Astrocyte of the spinal cord (primary cell): ENCODE results near the gene KDM4C.

Source experiments
- DNase-seq: peaks from one replicate; pipeline ENCODE4 v3.0.0; 2011; ENCODE audit warnings: low read depth, low spot score
- H3K4me3 ChIP-seq: 2 replicates; pipeline ENCODE4 v1.5.1; 2011; ENCODE audit warnings: low read depth, mild to moderate bottlenecking, low read length, moderate library complexity
- in situ Hi-C: cut with HindIII; loops from 2 replicates; pipeline ENCODE4 v1.10.0; 2017; ENCODE audit warnings: low sequenced_read_pairs
- TF ChIP-seq, protein P1 (sequence below): IDR thresholded peaks from 2 replicates; pipeline ENCODE4 v1.5.1; 2012; ENCODE audit warnings: low read depth, mild to moderate bottlenecking, low read length, inconsistent platforms

Gene KDM4C

DNA sequence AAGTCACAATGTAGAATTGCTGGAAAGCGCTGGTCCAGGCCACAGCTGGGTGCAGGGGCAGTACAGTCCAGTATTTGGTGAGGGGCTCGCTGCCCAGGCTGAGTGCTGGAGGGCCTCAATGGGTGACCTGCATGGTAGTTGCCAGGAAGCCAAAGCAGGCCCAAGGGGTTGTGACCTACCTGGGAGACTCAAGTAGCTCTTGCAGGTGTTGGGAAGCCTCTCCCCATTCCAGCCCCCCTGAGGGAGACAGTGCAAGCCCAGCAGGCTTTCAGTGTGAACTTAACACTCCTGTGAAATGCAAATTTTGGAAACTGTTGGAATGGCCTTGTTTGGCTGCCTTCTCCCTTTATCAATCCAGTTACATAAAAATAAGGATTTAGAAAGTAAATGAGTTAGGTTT, 13.9 kb downstream of the KDM4C start:
- DNase-seq = no peak
- H3K4me3 ChIP-seq = no peak overlapping the region
- TF ChIP-seq, protein P1, sequence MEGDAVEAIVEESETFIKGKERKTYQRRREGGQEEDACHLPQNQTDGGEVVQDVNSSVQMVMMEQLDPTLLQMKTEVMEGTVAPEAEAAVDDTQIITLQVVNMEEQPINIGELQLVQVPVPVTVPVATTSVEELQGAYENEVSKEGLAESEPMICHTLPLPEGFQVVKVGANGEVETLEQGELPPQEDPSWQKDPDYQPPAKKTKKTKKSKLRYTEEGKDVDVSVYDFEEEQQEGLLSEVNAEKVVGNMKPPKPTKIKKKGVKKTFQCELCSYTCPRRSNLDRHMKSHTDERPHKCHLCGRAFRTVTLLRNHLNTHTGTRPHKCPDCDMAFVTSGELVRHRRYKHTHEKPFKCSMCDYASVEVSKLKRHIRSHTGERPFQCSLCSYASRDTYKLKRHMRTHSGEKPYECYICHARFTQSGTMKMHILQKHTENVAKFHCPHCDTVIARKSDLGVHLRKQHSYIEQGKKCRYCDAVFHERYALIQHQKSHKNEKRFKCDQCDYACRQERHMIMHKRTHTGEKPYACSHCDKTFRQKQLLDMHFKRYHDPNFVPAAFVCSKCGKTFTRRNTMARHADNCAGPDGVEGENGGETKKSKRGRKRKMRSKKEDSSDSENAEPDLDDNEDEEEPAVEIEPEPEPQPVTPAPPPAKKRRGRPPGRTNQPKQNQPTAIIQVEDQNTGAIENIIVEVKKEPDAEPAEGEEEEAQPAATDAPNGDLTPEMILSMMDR = no peak
- in situ Hi-C loops = no loop called here

DNA sequence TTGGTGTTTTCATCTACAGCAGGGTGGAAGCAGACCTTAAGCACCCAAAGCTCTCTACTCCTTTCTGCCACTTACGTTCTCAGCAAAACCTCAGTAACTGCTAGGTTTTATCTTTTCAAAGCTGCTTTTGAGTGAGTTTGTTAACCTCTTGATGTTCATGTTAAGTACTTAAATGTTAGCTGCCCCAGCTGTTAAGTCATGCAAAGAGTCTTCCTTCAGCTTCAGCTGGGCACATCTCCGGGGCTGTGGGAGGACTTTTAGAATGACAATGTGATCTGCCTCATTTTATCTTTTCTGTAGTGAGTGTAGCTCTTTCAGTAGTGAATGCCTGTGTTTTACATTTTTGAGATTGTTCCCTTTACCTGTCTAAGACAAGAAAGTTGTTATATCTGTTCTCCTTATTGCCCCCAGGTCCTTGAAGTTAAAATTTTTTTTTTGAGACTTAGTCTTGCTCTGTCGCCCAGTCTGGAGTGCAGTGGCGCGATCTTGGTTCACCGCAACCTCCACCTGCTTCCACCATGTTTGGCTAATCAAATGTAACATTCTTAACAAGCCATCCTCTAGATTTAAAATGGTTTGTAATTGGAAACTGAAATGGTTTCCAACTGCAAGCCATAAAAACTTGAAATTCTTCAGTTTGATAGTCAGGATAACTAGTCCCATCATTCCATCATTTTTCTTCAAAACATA, 19.6 kb downstream of the KDM4C start:
- no peak overlapping the region for H3K4me3 ChIP-seq
- TF ChIP-seq, protein P1 = no peak
- no peak for DNase-seq
- in situ Hi-C loops = no loop called here

DNA sequence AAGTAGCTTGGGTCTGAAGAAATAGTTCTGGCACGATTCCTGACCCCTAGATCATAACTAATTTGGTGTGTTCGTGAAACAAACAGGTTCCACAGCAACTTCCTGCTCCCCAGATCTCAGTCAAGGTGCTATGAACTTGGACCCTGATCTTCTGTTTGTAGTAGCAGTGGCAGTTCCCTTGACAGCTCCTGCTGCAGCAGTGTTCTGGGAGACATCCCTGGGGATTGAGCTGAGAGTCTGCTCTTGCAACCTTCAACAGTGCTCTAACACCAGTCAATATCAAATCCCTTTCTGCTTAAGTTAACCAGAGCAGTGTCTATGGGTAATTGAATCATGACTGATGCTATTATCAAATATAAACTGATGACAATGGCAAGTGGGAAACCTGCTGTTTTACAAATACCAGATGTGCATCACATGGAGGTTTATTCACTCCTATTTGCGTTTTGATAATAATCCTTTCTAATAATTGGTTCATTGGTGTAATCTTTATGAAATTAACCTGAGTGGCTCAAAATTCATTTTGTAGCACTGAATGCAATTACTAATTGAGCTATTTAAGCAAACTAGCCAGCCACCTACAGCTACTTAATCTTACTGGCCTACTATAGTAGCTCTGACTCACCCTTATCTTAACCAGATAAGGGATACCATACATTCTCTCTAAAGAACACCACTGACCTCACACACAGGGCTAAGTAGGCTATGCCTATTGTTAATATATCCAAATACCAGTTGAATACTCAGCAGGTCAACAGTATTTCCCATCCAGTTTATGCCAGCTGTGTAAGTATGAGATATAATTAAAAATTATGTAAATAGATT, 21.9 kb downstream of the KDM4C start:
- in situ Hi-C loops = no loop called here
- DNase-seq = peak; percentile 12
- no peak overlapping the region for H3K4me3 ChIP-seq
- TF ChIP-seq, protein P1 = no peak

DNA sequence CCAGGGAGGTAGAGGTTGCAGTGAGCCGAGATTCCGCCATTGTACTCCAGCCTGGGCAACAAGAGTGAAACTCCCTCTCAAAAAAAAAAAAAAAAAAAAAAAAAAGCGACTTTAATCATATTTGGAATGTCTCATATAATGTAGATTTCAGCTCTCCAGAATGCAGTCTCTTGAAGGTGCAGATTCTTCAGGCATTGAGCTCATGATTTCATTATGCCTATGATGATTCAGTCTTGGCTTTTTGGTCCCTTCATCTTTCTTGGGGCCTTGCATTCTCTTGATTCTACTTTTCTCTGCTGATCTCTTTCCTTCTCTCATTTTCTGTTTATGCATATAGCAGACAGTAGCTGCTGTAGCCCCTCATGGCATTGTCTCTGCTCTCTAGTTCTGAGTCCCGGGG, 22.9 kb downstream of the KDM4C start:
- no peak for DNase-seq
- in situ Hi-C loops = no loop called here
- no peak overlapping the region for H3K4me3 ChIP-seq
- TF ChIP-seq, protein P1 = no peak

DNA sequence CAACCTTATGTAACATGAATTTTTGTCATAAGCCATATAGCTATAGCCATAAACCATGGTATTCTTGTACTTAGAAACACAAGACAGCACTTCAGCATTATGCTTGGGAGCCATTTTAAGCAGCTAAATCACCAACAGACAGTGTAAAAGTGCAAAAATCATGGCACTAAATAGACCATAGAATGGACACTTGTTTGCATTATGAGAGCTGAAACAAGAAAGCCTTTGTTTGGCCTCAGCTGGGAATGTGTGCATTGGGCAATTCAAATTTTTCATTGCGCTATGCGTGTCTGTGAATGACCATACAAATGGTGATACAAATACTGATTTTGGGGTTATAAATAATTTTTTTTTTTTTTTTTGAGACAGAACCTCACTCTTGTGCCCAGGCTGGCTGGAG, 23.7 kb downstream of the KDM4C start:
- no peak for DNase-seq
- in situ Hi-C loops = no loop called here
- TF ChIP-seq, protein P1 = no peak
- H3K4me3 ChIP-seq = no peak overlapping the region

DNA sequence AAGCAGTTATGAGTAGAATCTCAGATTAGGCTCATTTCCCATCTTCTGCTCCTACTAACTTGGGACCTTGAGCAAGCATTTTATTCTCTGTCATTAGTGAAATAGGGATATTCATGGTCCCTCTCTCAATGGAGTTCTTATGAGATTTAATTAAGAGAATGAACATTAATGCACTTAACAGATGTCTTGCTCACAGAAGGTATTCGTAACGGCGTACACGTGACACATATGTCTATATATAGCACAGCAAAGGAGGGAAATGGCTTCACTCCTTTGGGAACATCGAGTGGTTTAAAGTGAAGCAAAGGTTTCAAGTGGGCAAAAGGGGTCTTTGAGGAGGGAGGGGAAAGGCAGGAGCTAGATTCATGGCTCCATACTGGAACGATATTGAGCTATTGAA, 24.6 kb downstream of the KDM4C start:
- DNase-seq = no peak
- in situ Hi-C loops = no loop called here
- TF ChIP-seq, protein P1 = no peak
- H3K4me3 ChIP-seq = no peak overlapping the region
